Neural progenitor cell (in vitro differentiated cells): ENCODE measurements around the gene ELFN1. TPM values are rescaled to one million over a fixed set of nuclear protein-coding genes. Genes with fewer than 3 reads are reported as not detected.

Experiments used
- DNase-seq: peaks from one replicate; pipeline ENCODE4 v3.0.0-alpha.2; 2016; ENCODE audit warnings: low spot score
- H2AFZ ChIP-seq: fragments of 200-600 bp; sonication (generic); replicated peaks from 2 replicates; pipeline ENCODE4 v1.6.1; 2016; ENCODE audit warnings: antibody characterized with exemption
- H3F3A ChIP-seq: fragments of 200-600 bp; sonication (generic); 2 replicates; pipeline ENCODE4 v1.6.1; 2016; ENCODE audit warnings: antibody characterized with exemption, low read depth
- H3K27ac ChIP-seq: fragments of 200-600 bp; sonication (generic); 2 replicates; pipeline ENCODE4 v1.5.1; 2016; ENCODE audit warnings: mild to moderate bottlenecking
- H3K27me3 ChIP-seq: fragments of 200-600 bp; sonication (generic); 2 replicates; pipeline ENCODE4 v1.6.1; 2016; ENCODE audit warnings: mild to moderate bottlenecking, moderate library complexity
- H3K36me3 ChIP-seq: fragments of 200-600 bp; sonication (generic); 2 replicates; pipeline ENCODE4 v1.5.1; 2016
- H3K4me1 ChIP-seq: fragments of 200-600 bp; sonication (generic); 2 replicates; pipeline ENCODE4 v1.6.1; 2016; ENCODE audit warnings: mixed run types
- H3K4me2 ChIP-seq: fragments of 200-600 bp; sonication (generic); 2 replicates; pipeline ENCODE4 v1.6.1; 2016
- H3K4me3 ChIP-seq: fragments of 200-600 bp; sonication (generic); 2 replicates; pipeline ENCODE4 v1.5.1; 2016
- H3K79me2 ChIP-seq: fragments of 200-600 bp; sonication (generic); 2 replicates; pipeline ENCODE4 v1.6.1; 2016; ENCODE audit warnings: low read depth
- H3K9ac ChIP-seq: fragments of 200-600 bp; sonication (generic); 2 replicates; pipeline ENCODE4 v1.6.1; 2016
- H3K9me3 ChIP-seq: fragments of 200-600 bp; sonication (generic); 2 replicates; pipeline ENCODE4 v1.5.1; 2016; ENCODE audit warnings: low read depth
- H4K20me1 ChIP-seq: fragments of 200-600 bp; sonication (generic); 2 replicates; pipeline ENCODE4 v1.6.1; 2016; ENCODE audit warnings: low read depth
- H3K27ac Mint-ChIP-seq: 3 replicates; pipeline ENCODE4 v1.8.0; 2021; ENCODE audit warnings: mixed read lengths
- H3K27me3 Mint-ChIP-seq: 2 replicates; pipeline ENCODE4 v1.8.0; 2022; ENCODE audit warnings: low read depth, mild to moderate bottlenecking, inconsistent platforms, moderate library complexity, mixed read lengths; ENCODE audit not compliant: insufficient read depth
- H3K36me3 Mint-ChIP-seq: 3 replicates; pipeline ENCODE4 v1.8.0; 2021; ENCODE audit warnings: mixed read lengths
- H3K4me1 Mint-ChIP-seq: 3 replicates; pipeline ENCODE4 v1.8.0; 2021; ENCODE audit warnings: mixed read lengths
- H3K4me3 Mint-ChIP-seq: 3 replicates; pipeline ENCODE4 v1.8.0; 2021; ENCODE audit warnings: mild to moderate bottlenecking, moderate library complexity, mixed read lengths
- H3K9me3 Mint-ChIP-seq: 3 replicates; pipeline ENCODE4 v1.8.0; 2020; ENCODE audit warnings: mixed read lengths
- CTCF ChIP-seq: fragments of 200-600 bp; sonication (generic); IDR thresholded peaks from 2 replicates; pipeline ENCODE4 v1.5.1; 2017; ENCODE audit warnings: antibody characterized with exemption, mild to moderate bottlenecking
- EZH2 ChIP-seq: fragments of 200-600 bp; sonication (generic); IDR thresholded peaks from 2 replicates; pipeline ENCODE4 v1.6.1; 2017; ENCODE audit warnings: antibody characterized with exemption, mild to moderate bottlenecking, moderate library complexity
- EZH2phosphoT487 ChIP-seq: fragments of 200-600 bp; sonication (generic); IDR thresholded peaks from 2 replicates; pipeline ENCODE4 v1.6.1; 2017; ENCODE audit warnings: antibody characterized with exemption
- total RNA-seq: library from RNA; depleted of rRNA; stranded (reverse); fragments of >200 nt; gene quantifications from 2 replicates; pipeline ENCODE4 v1.2.3, GENCODE V29; 2015; ENCODE audit warnings: low replicate concordance

The ELFN1 gene
- total RNA-seq, 1 donor from 2014 or later, result 2.2 TPM

GRCh38 chr7:1637155-1637554 lies 32.9 kb upstream of the ELFN1 start:
- no peak for DNase-seq
- Histone ChIP-seq H3K27ac (no peak overlapping the region), H3K36me3 (no peaks in the 10 kb centered on the region), H3K9me3 (peaks cover 9% of the 10 kb centered on the region), H3K27me3 (no peaks in the 10 kb centered on the region), H3K4me3 (no peak overlapping the region), H4K20me1 (no peaks in the 10 kb centered on the region), H3K9ac (no peak overlapping the region), H2AFZ (no peak overlapping the region), H3F3A (peaks cover 3% of the 10 kb centered on the region), H3K4me1 (no peaks in the 10 kb centered on the region), H3K79me2 (no peaks in the 10 kb centered on the region), H3K4me2 (no peak overlapping the region)
- H3K27me3 Mint-ChIP-seq, result peaks cover 9% of the 10 kb centered on the region
- no peak overlapping the region for H3K4me3 Mint-ChIP-seq
- peaks cover 18% of the 10 kb centered on the region for H3K9me3 Mint-ChIP-seq
- no peaks in the 10 kb centered on the region for H3K36me3 Mint-ChIP-seq
- H3K4me1 Mint-ChIP-seq, result peaks cover 2% of the 10 kb centered on the region
- TF ChIP-seq EZH2phosphoT487, result no peak
- H3K27ac Mint-ChIP-seq, result no peak overlapping the region

- Histone ChIP-seq H3K27me3 (no peaks in the 10 kb centered on the region), H3K4me2 (no peak overlapping the region), H3K27ac (no peak overlapping the region), H3K79me2 (no peaks in the 10 kb centered on the region), H3K4me3 (no peak overlapping the region), H4K20me1 (no peaks in the 10 kb centered on the region), H3K9me3 (peaks cover 9% of the 10 kb centered on the region), H3F3A (peaks cover 3% of the 10 kb centered on the region), H3K9ac (no peak overlapping the region), H2AFZ (no peak overlapping the region), H3K36me3 (no peaks in the 10 kb centered on the region), H3K4me1 (no peaks in the 10 kb centered on the region)
- H3K4me3 Mint-ChIP-seq, result no peak overlapping the region
- peaks cover 5% of the 10 kb centered on the region for H3K4me1 Mint-ChIP-seq
- no peak overlapping the region for H3K27ac Mint-ChIP-seq
- H3K27me3 Mint-ChIP-seq, result peaks cover 9% of the 10 kb centered on the region
- no peaks in the 10 kb centered on the region for H3K36me3 Mint-ChIP-seq
- peaks cover 18% of the 10 kb centered on the region for H3K9me3 Mint-ChIP-seq
- TF ChIP-seq EZH2phosphoT487 (no peak), EZH2 (no peak)
- DNase-seq, result peak; percentile 74
These were observed 31.8 kb upstream of the ELFN1 start for GRCh38 chr7:1638215-1638661.

GRCh38 chr7:1639071-1639470 lies 31.0 kb upstream of the ELFN1 start:
- Mint-ChIP-seq H3K36me3 (no peaks in the 10 kb centered on the region), H3K9me3 (peaks cover 18% of the 10 kb centered on the region), H3K4me1 (peaks cover 5% of the 10 kb centered on the region), H3K4me3 (no peak overlapping the region), H3K27ac (no peak overlapping the region), H3K27me3 (peaks cover 9% of the 10 kb centered on the region)
- Histone ChIP-seq H3F3A (peaks cover 3% of the 10 kb centered on the region), H3K4me1 (no peaks in the 10 kb centered on the region), H3K9me3 (peaks cover 9% of the 10 kb centered on the region), H3K27me3 (no peaks in the 10 kb centered on the region), H3K9ac (no peak overlapping the region), H3K79me2 (no peaks in the 10 kb centered on the region), H2AFZ (no peak overlapping the region), H3K36me3 (no peaks in the 10 kb centered on the region), H3K27ac (no peak overlapping the region), H4K20me1 (no peaks in the 10 kb centered on the region), H3K4me3 (no peak overlapping the region), H3K4me2 (no peak overlapping the region)
- DNase-seq, result no peak
- TF ChIP-seq CTCF, result no peak
- TF ChIP-seq EZH2, result no peak
- TF ChIP-seq EZH2phosphoT487, result no peak

GRCh38 chr7:1639532-1640175 lies 30.4 kb upstream of the ELFN1 start:
- Histone ChIP-seq H3K27ac (no peak overlapping the region), H3K4me2 (no peak overlapping the region), H3F3A (peaks cover 3% of the 10 kb centered on the region), H3K4me1 (no peaks in the 10 kb centered on the region), H4K20me1 (no peaks in the 10 kb centered on the region), H3K79me2 (no peaks in the 10 kb centered on the region), H3K9ac (no peak overlapping the region), H3K9me3 (peaks cover 9% of the 10 kb centered on the region), H3K27me3 (no peaks in the 10 kb centered on the region), H3K36me3 (no peaks in the 10 kb centered on the region), H2AFZ (no peak overlapping the region), H3K4me3 (no peak overlapping the region)
- Mint-ChIP-seq H3K27ac (no peak overlapping the region), H3K36me3 (no peaks in the 10 kb centered on the region), H3K9me3 (peaks cover 14% of the 10 kb centered on the region), H3K4me3 (no peak overlapping the region), H3K4me1 (peaks cover 5% of the 10 kb centered on the region), H3K27me3 (peaks cover 7% of the 10 kb centered on the region)
- TF ChIP-seq EZH2, result no peak
- no peak for TF ChIP-seq EZH2phosphoT487
- TF ChIP-seq CTCF, result no peak
- no peak for DNase-seq
